HG03378 (cell line): Measurements from ENCODE around the gene CNPY3.
A peak's percentile ranks its signal among the peaks of the same experiment; 100 is the strongest.
"Not testable (repeated sequence)": the region's sequence is repeated elsewhere in the genome, so short reads cannot be mapped to it uniquely, and the experiment has no call there.

Source experiments
- ATAC-seq: cut with Tn5 transposase; IDR thresholded peaks from one replicate; pipeline ENCODE4 v1.9.1; 2021; ENCODE audit warnings: mild to moderate bottlenecking, moderate library complexity; ENCODE audit not compliant: unreplicated experiment

The CNPY3 gene

DNA sequence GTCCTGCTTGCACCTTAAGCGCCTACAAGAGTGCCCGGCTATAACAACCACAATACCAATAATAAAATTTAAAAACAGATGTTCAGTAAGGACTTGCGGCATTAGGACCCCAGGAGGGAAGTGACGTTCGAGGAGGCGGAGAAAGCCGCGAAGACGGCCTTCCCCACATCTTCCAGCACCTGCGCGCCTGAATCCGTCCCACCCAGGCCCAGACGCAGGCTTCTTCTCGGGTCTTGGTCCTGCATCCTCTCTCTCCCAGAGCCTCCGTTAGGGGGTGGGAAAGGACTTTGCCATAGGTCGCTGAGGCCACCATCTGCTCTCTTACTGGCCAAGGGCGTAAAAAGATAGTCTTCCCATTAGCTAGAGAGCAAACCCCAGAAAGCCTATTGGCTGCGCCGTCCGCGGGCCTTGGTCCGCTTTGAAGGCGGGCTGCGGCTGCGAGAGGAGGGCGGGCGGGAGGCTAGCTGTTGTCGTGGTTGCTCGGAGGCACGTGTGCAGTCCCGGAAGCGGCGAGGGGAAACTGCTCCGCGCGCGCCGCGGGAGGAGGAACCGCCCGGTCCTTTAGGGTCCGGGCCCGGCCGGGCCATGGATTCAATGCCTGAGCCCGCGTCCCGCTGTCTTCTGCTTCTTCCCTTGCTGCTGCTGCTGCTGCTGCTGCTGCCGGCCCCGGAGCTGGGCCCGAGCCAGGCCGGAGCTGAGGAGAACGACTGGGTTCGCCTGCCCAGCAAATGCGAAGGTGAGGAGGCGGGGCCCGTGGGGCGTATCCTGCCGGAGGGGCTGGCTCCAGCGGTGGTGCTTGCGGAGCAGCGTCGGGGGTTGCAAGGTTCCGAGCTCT lies at the start of gene CNPY3:
TSS of gene CNPY3 (plus strand) at position 495 of the 835 bp plus-strand sequence. CDS start at position 586, 91 bp downstream.
- peak; percentile 74 for ATAC-seq

DNA sequence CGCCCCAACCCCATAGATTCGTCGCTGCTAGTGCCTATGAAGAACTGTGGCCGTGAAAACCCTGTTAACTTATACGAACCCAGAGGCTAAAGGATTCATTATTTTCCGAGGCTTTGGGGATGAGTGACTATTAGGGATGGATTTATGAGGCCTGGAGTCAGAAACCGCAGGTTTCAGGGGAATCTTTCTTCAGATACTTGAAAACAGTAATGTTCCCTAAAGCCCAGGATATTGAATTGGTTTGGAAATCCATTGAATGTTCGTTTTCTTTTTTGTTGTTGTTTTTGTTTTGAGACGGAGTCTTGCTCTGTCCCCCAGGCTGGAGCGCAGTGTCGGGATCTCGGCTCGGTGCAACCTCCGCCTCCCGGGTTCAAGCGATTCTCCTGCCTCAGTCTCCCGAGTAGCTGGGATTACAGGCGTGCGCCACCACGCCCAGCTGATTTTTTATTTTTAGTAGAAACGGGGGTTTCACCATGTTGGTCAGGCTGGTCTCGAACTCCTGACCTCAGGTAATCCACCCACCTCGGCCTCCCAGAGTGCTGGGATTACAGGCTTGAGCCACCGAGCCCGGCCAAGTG lies 49.0 kb upstream of the CNPY3 start:
- not testable (repeated sequence) for ATAC-seq

DNA sequence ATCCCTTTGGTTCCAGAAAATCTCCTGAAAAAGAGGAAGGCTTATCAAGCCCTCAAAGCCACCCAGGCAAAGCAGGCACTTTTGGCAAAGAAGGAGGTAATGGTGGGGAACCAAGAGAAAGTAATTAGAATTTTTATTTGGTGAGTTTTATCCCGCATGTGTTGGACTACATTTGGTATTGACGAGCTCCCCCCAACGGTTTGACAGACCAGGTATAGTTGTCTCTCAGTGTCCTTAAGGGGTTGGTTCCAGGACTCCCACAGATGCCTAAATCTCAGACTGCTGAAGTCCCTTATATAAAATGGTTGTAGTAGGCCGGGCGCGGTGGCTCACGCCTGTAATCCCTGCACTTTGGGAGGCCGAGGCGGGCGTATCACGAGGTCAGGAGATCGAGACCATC lies 48.4 kb upstream of the CNPY3 start:
- ATAC-seq: not testable (repeated sequence)

DNA sequence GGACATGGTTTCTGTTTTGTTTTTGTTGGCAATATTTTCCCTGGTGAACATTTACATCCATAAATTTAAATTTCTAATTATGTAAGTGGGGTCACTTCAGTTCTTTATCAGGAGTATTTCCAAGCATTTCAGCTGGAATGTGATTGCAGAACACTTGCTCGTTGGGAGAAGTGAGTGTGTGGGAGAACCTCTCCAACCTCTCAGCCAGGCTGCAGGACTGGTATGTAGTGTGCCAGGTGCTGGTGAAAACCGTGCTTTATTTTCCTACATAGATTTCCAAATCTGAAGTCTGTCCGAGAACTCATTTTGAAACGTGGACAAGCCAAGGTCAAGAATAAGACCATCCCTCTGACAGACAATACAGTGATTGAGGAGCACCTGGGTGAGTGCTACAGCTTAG lies 43.6 kb upstream of the CNPY3 start:
- no peak for ATAC-seq

DNA sequence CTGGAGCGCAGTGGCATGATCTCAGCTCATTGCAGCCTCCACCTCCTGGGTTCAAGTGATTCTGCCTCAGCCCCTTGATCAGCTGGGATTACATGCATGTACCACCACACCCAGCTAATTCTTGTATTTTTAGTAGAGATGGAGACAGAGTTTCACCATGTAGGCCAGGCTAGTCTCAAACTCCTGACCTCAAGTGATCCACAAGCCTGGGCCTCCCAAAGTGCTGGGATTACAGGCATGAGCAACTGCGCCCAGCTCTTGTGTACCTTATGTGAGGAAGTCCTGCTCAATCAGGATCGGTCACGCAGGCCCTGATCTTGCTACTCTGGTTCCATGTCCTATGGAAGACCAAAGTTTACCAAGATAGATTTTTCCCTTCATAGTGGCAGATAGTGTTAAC lies 41.1 kb upstream of the CNPY3 start:
- ATAC-seq: not testable (repeated sequence)

DNA sequence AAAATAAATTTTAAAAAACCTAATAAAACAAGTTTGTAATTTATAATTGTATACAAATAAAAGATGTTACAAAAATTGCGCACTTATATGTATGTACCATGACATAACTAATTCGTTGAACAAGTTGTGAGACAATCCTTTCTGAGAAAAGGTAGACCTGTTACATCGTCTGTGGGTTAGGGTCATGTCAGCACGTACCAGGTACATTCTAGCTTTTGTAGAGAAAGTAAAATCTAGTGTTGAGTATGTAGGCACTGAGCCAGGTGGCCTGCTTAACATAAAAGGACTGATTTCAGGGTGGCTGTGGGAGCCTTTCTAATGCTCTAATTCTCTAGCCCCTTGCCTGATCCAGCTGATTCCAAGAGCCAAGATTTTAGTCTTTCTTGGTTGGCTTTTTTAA lies 39.5 kb upstream of the CNPY3 start:
- peak; percentile 8 for ATAC-seq

DNA sequence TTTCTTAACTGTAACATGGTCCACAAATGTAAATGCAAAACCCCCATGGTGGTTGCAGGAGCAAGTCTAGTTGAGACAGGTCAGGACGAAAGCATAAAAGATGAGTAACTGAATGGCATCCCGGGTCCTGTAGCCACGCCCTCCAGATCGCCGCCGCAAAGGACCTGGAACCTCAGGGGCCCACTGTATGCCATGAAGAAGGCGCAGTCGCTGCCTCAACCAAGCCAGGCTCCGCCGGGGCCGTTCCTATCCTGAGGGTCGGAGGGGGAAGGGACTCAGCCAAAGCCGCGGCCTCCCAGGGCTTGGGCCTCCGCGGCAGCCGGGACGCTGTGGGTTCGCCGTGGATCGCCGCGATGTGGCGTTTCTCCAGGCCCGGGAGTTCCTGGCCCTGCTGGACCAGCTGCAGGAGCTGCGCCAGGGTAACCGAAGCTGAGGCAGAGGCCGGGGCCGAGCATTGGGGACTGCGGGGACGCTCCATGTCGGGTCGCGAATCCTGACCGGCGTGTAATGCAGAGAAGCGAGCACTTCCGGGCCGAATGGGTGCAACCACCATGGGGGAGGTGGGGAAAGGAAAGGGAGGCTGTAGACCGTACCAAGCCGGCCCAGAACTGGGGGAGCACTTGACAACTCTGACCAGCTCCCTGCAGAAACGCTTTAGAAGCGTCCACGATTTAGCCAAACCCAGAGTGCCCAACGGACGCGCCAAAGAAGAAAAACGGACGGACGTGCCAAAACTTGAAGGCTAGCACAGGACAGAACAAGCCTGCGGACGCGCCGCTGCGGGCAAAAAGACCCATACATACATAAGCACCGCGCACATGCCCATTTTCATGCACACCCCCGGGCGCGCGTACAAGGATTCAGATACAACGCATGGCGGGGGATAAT lies 38.7 kb upstream of the CNPY3 start:
- peak; percentile 67 for ATAC-seq

DNA sequence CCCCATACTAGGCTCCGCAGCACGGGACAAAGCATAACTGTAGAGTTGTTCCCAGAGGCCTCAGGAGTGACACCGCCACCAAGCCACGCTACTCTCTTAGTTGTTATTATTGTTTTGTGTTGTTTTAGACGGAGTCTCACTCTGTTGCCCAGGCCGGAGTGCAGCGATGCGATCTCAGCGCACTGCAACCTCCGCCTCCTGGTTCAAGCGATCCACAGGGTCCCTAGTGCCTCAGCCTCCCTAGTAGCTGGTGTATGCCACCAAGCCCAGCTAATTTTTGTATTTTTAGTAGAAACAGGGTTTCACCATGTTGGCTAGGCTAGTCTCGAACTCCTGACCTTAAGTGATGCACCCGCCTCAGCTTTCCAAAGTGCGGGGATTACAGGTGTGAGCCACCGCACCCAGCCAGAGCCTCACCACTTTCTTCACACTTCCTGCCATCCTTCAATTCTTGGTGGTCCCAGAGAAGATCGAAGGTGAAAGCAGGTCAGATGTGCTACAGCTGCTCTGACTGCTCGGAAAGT lies 38.0 kb upstream of the CNPY3 start:
- no peak for ATAC-seq

DNA sequence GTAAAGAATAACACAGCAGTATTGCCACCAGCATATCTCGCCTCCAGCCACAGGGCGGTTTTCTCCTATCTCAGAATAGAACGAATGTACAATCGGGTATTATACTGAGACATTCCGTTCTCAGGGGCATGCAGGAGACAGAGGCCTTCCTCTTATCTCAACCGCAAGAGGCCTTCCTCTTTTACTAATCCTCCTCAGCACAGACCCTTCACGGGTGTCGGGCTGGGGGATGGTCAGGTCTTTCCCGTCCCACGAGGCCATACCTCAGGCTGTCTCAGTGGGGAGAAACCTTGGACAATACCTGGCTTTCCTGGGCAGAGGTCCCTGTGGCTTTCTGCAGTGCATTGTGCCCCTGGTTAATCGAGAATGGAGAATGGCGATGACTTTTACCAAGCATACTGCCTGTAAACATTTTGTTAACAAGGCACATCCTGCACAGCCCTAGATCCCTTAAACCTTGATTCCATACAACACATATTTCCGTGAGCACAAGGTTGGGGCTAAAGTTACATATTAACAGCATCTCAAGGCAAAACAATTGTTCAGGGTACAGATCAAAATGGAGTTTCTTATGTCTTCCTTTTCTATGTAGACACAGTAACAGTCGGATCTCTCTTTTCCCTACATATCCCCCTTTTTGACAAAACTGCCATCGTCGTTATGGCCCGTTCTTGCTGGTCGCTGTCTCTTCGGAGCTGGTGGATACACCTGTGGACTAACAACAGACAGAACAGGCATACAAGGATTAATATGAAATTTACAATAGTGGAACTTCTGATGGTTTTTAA lies 35.0 kb upstream of the CNPY3 start:
- not testable (repeated sequence) for ATAC-seq

DNA sequence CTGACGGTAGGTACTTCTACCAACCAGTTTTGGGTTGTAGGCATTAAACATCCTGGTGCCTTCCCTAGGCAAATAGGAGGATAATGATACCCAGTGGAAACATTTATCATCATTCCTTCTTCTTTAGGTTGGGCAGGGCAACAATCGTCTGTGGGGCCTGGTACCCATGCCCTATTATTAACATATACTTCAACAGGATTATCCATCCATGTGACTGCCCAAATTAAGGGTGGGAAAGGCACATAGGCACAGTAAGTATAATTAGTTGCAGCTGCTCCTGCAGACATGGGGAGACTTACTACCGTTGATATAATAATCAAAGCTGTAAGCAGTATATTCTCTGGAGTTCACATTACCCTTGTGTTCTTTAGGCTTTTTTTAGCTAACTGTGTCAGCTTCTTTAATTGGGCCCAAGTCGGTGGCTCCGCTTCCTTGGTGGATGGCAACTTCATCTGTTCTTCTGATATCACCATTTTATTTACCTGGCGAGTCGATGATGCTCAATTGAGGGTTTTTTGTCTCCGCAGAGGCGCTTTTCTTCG lies 33.0 kb upstream of the CNPY3 start:
- no peak for ATAC-seq

DNA sequence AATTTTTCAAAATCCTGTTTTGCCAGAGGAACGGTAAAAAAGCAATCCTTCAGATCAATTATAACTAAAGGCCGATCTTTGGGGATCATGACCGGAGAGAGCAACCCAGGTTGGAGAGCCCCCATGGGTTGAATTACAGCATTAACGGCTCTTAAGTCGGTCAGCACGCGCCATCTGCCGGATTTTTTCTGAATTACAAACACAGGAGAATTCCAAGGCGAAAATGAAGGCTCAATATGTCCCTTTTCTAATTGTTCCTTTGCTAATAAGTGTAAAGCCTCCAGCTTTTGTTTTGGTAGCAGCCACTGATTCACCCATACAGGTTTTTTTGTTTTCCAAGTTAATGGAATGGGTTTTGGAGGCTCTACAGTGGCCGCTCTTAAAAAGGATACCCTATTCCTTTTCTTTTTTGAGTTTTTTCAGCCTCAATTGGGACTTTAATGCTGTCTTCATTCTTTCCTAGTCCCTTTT lies 30.4 kb upstream of the CNPY3 start:
- ATAC-seq: no peak

DNA sequence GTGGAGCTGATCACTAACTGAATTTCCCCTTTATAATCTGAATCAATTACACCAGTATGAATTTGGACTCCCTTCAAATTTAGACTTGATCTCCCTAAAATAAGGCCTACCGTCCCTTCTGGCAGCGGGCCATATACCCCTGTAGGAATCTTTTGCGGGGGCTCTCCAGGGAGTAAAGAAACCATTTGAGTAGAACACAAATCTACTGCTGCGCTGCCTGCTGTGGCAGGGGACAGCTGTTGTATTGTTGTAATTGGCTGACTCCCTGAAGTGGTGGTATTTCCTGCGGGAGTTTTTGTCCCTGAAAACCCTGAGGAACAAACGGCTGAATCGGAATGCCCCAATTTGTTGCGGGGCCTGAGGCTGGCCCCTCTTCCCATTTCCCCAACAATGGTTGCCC lies 29.4 kb upstream of the CNPY3 start:
- ATAC-seq: no peak

DNA sequence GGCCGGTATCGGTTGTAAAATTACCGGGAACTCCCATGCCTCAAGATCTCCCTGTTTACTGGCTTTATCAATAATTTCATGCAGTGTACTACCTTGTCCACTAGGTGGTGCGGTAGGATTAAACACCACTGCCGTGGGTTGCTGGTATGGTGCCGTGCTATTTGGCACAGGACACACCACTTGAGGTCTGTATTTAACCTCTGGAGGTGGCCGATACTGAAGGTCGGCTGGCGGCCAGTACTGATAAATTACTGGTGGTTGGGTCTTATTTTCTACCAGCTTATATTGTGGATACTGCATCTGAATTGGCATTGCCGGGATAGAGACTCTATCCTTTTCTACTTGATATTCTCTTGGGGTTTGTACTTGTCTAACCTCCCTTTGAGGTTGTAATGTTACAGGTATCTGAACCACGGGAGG lies 27.7 kb upstream of the CNPY3 start:
- peak; percentile 55 for ATAC-seq

DNA sequence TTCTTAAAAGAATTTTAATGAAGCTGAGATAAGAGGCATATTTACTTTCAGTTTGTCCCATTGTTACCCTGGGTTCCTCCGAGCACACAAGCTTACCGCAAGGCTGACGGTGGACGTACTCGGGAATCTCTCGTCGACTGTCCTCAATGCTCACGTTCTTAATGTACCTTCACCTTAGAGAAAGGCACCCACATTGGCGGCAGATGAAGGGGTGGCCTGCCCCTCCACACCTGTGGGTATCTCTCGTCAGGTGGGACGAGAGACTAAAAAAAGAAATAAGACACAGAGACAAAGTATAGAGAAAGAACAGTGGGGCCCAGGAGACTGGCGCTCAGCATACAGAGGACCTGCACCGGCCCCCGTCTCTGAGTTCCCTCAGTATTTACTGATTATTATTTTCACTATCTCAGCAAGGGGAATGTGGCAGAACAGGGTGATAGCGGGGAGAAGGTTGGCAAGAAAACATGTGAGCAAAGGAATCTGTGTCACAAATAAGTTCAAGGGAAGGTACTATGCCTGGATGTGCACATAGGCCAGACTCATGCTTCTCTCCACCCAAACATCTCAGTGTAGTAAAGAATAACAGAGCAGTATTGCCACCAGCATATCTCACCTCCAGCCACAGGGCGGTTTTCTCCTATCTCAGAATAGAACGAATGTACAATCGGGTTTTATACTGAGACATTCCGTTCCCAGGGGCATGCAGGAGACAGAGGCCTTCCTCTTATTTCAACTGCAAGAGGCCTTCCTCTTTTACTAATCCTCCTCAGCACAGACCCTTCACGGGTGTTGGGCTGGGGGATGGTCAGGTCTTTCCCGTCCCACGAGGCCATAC lies 26.6 kb upstream of the CNPY3 start:
- not testable (repeated sequence) for ATAC-seq

DNA sequence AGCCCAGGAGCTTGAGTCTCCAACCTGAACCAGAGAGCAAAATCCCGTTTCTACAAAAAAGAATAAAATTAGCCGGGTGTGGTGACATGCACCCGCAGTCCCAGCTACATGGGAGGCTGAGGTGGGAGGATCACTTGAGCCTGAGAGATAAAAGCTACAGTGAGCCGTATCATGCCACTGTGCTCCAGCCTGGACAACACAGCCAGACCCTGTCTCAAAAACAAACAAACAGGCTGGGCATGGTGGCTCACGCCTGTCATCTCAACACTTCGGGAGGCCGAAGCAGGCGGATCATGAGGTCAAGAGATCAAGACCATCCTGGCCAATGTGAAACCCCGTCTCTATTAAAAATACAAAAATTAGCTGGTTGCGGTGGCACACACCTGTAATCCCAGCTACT lies 24.8 kb upstream of the CNPY3 start:
- no peak for ATAC-seq

DNA sequence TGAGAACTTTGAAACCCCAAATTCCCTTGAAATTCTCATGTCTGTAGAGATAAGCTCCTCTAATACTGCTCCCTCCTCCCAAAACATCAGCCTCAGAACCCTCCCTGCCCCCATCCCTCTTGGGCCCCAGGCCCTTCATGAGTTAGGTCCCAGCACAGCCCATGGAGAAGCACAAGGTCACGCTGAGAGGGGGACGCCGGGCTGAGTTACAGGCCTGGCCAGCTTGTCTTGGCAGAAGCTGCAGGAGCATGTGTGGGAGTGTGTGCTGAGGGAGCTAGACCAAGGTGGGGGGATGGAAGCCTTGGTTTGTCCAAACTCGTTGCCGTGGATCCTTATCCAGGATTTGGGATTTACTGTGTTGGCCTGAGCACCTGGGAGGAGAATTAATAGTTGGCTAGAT lies 21.9 kb upstream of the CNPY3 start:
- ATAC-seq: no peak

DNA sequence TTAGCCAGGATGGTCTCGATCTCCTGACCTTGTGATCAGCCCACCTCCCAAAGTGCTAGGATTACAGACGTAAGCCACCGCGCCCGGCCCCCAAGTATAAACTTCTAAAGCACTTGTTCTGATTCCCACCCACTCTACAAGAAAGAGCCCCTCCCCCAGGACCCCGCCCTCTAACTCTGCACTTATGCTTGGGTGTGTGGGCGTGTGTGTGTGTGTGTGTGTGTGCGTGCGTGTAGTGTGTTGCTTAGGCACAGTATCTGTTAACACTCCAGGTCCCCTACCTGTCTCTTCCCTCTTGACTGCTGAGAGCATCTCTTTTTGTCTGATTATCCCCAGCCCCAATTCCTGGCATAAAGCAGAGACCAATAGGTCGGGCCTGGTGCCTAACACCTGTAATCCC lies 19.4 kb upstream of the CNPY3 start:
- ATAC-seq: no peak

DNA sequence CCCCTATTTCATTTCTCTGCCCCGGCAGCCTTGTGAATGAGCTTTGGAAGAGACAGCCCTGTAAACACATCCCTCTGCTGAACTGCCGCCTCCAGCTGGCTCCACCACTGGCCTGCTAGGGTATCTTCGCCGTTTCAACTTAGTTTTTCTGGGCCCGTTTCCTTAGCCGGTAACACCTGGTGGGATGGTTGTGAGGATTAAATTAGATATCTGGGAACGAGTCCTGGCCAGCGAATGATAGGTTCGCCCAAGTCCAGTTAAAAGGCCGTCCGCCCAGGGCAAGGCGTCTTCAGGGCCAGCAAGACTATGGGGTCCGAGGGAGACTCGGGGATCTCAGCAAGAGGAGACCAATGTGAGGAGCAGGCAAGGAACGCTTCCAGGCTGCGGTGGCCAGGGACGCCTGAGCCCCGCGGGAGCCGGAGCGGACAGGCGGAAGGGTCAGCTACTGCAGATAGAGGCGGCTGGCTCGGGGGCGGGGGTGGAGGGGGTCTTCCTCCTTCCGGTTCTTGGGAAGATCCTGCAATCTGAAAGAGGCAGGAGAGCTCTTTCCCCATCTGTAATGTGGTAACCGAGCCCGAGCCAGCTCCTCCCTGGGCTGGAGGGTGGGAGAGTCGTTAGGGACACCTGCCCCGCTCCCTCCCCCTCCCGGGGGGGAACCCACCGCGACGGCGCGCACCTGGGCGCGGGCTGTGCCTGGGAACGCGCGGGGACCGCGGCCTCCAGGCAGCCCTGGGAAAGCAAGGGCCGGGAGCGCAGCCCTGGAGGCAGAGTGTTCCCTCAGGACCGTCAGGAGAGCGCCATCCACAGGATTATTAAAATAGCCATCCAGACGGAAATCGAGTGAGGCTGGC lies 17.9 kb upstream of the CNPY3 start:
- no peak for ATAC-seq
